Panc1 (cell line): ENCODE measurements around the gene HSPB9. TPM values are rescaled to one million over a fixed set of nuclear protein-coding genes. Genes with fewer than 3 reads are reported as not detected.

ENCODE experiments used
- ATAC-seq: fragments of 200-7000 bp; cut with Tn5 transposase; 2 replicates; pipeline ENCODE4 v1.9.1; 2020; ENCODE audit warnings: mild to moderate bottlenecking, moderate library complexity
- BruUV-seq: library from RNA; stranded (reverse); fragments of 400-500 nt; replicated peaks from 2 replicates; lab custom pipeline; 2021; lab: Mats Ljungman, UMichigan
- CTCF ChIA-PET: fragments of 300-600 bp; sonication (Branson Sonifier 250); formaldehyde crosslinking; loops from one replicate; lab custom pipeline; 2022; ENCODE audit warnings: antibody characterized with exemption; lab: Charles Lee
- POLR2A ChIA-PET: fragments of 300-600 bp; sonication (Branson Sonifier 250); formaldehyde crosslinking; loops from one replicate; lab custom pipeline; 2022; ENCODE audit warnings: antibody characterized with exemption; lab: Charles Lee
- DNase-seq: peaks from one replicate; pipeline ENCODE4 v3.0.0-alpha.2; 2010; ENCODE audit warnings: low read depth, low spot score
- H3K27ac ChIP-seq: 2 replicates; pipeline ENCODE4 v1.5.1; 2011; ENCODE audit warnings: mild to moderate bottlenecking, low read length, inconsistent platforms
- H3K27me3 ChIP-seq: fragments of 200-500 bp; sonication (Bioruptor generic); 2 replicates; pipeline ENCODE4 v1.6.0; 2014; ENCODE audit warnings: low read length, inconsistent platforms; ENCODE audit not compliant: control insufficient read depth, insufficient read depth
- H3K36me3 ChIP-seq: fragments of 200-500 bp; sonication (Bioruptor generic); 2 replicates; pipeline ENCODE4 v1.5.1; 2014; ENCODE audit warnings: inconsistent platforms, mild to moderate bottlenecking, low read length, moderate library complexity; ENCODE audit not compliant: control insufficient read depth, insufficient read depth
- H3K4me1 ChIP-seq: 2 replicates; pipeline ENCODE4 v1.5.1; 2011; ENCODE audit warnings: inconsistent platforms, mild to moderate bottlenecking, low read length, moderate library complexity; ENCODE audit not compliant: control insufficient read depth, insufficient read depth
- H3K4me3 ChIP-seq, 2 experiments: 2 replicates each; pipeline ENCODE4 v1.5.1; 2011 to 2012; ENCODE audit warnings: low read depth in 2 of 2, low read length in 2 of 2, mild to moderate bottlenecking in 2 of 2, inconsistent platforms in 1 of 2, moderate library complexity in 1 of 2
- H3K9me3 ChIP-seq: fragments of 200-500 bp; sonication (Bioruptor generic); 2 replicates; pipeline ENCODE4 v1.5.1; 2014; ENCODE audit warnings: low read depth, mild to moderate bottlenecking, inconsistent platforms, low read length, moderate library complexity; ENCODE audit not compliant: control insufficient read depth, insufficient read depth
- CTCF ChIP-seq: fragments of 450-650 bp; IDR thresholded peaks from 2 replicates; pipeline ENCODE4 v1.5.1; 2017; ENCODE audit warnings: mild to moderate bottlenecking
- POLR2AphosphoS5 ChIP-seq: IDR thresholded peaks from 2 replicates; pipeline ENCODE4 v1.6.1; 2012; ENCODE audit warnings: mild to moderate bottlenecking, low read depth, low read length, moderate library complexity
- REST ChIP-seq, 2 experiments: IDR thresholded peaks; 2 replicates each; pipeline ENCODE4 v1.6.1; 2011 to 2012; ENCODE audit warnings: low read depth in 2 of 2, control low read depth in 1 of 2, low read length in 1 of 2, mild to moderate bottlenecking in 1 of 2, moderate library complexity in 1 of 2; ENCODE audit not compliant: insufficient read depth in 1 of 2
- SIN3A ChIP-seq: IDR thresholded peaks from 2 replicates; pipeline ENCODE4 v1.6.1; 2012; ENCODE audit warnings: low read depth, mild to moderate bottlenecking, low read length, moderate library complexity, borderline replicate concordance; ENCODE audit not compliant: insufficient read depth
- TCF7L2 ChIP-seq: IDR thresholded peaks from 2 replicates; pipeline ENCODE4 v1.6.1; 2011; ENCODE audit warnings: mild to moderate bottlenecking, low read depth, low read length, inconsistent platforms
- in situ Hi-C: cut with HindIII; loops from 2 replicates; pipeline ENCODE4 v1.10.0; 2016; ENCODE audit warnings: low sequenced_read_pairs, low pct_unique_long_range_greater_than_20kb
- intact Hi-C: fragments of 100-400 bp; cut with micrococcal nuclease; formaldehyde crosslinking; loops from one replicate; pipeline ENCODE4 v1.10.0; 2022; ENCODE audit not compliant: unreplicated experiment
- total RNA-seq: library from RNA; stranded (reverse); gene quantifications from one replicate; pipeline ENCODE4 v1.2.1, GENCODE V29; 2021; ENCODE audit not compliant: unreplicated experiment

HSPB9 gene
- total RNA-seq, 1 experiment from 2014 or later: not detected

- no peak overlapping the region for H3K27ac ChIP-seq
- in situ Hi-C loops: no loop called here
These were observed 11.4 kb upstream of the HSPB9 start for GRCh38 chr17:42111265-42111636.

GRCh38 chr17:42111871-42112551, 10.6 kb upstream of the HSPB9 start:
- TF ChIP-seq POLR2AphosphoS5 (0 out of 2 replicates have a peak, but pooled peaks have one; percentile 1), CTCF (no peak), SIN3A (no peak), REST (IDR thresholded peaks at IDR 0.05; ENCODE audit: insufficient read depth in 1 of 2, low read depth in 2 of 2, low read length in 1 of 2) (no peak)
- Histone ChIP-seq H3K4me3 (peak overlapping the region; percentile 31 to 49), H3K27me3 (no peaks in the 10 kb centered on the region), H3K36me3 (no peaks in the 10 kb centered on the region), H3K9me3 (no peaks in the 10 kb centered on the region), H3K4me1 (peaks cover 9% of the 10 kb centered on the region), H3K27ac (peak overlapping the region; percentile 85)
- intact Hi-C loops: loop anchor here (5.0 kb wide), 1 partner anchor 150 kb away; no protein-coding TSS in a partner anchor
- DNase-seq (no peak), ATAC-seq (peak; percentile 63)
- CTCF ChIA-PET: interaction anchor here (0.6 to 0.7 kb wide), 2 partner anchors 46 to 87 kb away, joined by 4 to 5 read pairs; no protein-coding TSS in a partner anchor
- in situ Hi-C loops: no loop called here
- BruUV-seq: no TSS peak
- POLR2A ChIA-PET: no interaction called here

More at GRCh38 chr17:42111265-42111636, 11.4 kb upstream of the HSPB9 start:
- intact Hi-C loops: loop anchor here (5.0 kb wide), 1 partner anchor 149 kb away; no protein-coding TSS in a partner anchor
- H3K4me1 ChIP-seq: peaks cover 9% of the 10 kb centered on the region
- ChIA-PET POLR2A (no interaction called here), CTCF (no interaction called here)
- no peaks in the 10 kb centered on the region for H3K27me3 ChIP-seq
- no peak for ATAC-seq
- DNase-seq: no peak
- no peaks in the 10 kb centered on the region for H3K9me3 ChIP-seq
- H3K36me3 ChIP-seq: no peaks in the 10 kb centered on the region
- H3K4me3 ChIP-seq: no peak overlapping the region
- TF ChIP-seq SIN3A (no peak), POLR2AphosphoS5 (no peak), CTCF (no peak), REST (IDR thresholded peaks at IDR 0.05; ENCODE audit: insufficient read depth in 1 of 2, low read depth in 2 of 2, low read length in 1 of 2) (no peak), TCF7L2 (no peak)
- no TSS peak for BruUV-seq
